ENCODE data around the gene ZBTB16.

Gene ZBTB16

GRCh38 chr11:114192841-114193389 lies 133.4 kb downstream of the ZBTB16 start:
- DNase-seq = no peak

- DNase-seq = no peak
Observed at GRCh38 chr11:114193730-114194679, 134.5 kb downstream of the ZBTB16 start.

GRCh38 chr11:114194702-114195101 lies 135.2 kb downstream of the ZBTB16 start:
- DNase-seq = no peak

GRCh38 chr11:114195151-114195550 lies 135.6 kb downstream of the ZBTB16 start:
- DNase-seq = no peak

GRCh38 chr11:114195981-114196731 lies 136.6 kb downstream of the ZBTB16 start:
- DNase-seq = no peak

- no peak for DNase-seq
Observed at GRCh38 chr11:114196997-114197703, 137.6 kb downstream of the ZBTB16 start.

- DNase-seq = peak; percentile 21
Observed at GRCh38 chr11:114197799-114198500, 138.4 kb downstream of the ZBTB16 start.

GRCh38 chr11:114199051-114199450 lies 139.5 kb downstream of the ZBTB16 start:
- DNase-seq = no peak

- DNase-seq = no peak
Observed at GRCh38 chr11:114200351-114201133, 141.0 kb downstream of the ZBTB16 start.

GRCh38 chr11:114201219-114201618 lies 141.7 kb downstream of the ZBTB16 start:
- DNase-seq = no peak

GRCh38 chr11:114202011-114202609 lies 142.6 kb downstream of the ZBTB16 start:
- DNase-seq = no peak

GRCh38 chr11:114207096-114207495 lies 147.6 kb downstream of the ZBTB16 start:
- no peak for DNase-seq

GRCh38 chr11:114208377-114208776 lies 148.9 kb downstream of the ZBTB16 start:
- no peak for DNase-seq

- no peak for DNase-seq
Observed at GRCh38 chr11:114209343-114209742, 149.8 kb downstream of the ZBTB16 start.

GRCh38 chr11:114209904-114210303 lies 150.4 kb downstream of the ZBTB16 start:
- no peak for DNase-seq

- DNase-seq = no peak
Observed at GRCh38 chr11:114211444-114212121, 152.1 kb downstream of the ZBTB16 start.

- no peak for DNase-seq
Observed at GRCh38 chr11:114213622-114214021, 154.1 kb downstream of the ZBTB16 start.

GRCh38 chr11:114215428-114215827 lies 155.9 kb downstream of the ZBTB16 start:
- no peak for DNase-seq

- DNase-seq = no peak
Observed at GRCh38 chr11:114215871-114216795, 156.6 kb downstream of the ZBTB16 start.

Data from fibroblast of skin of back (primary cell).